ENCODE measurements around the gene HSD17B10.
A peak's percentile ranks its signal among the peaks of the same experiment; 100 is the strongest.
"Not testable (repeated sequence)": the region's sequence is repeated elsewhere in the genome, so short reads cannot be mapped to it uniquely, and the experiment has no call there.

The HSD17B10 gene

GRCh38 chrX:53437206-53437605 is 3.0 kb upstream of the HSD17B10 start:
- DNase-seq, result no peak

- DNase-seq, result peak; percentile 53
Measured at GRCh38 chrX:53435997-53436396, 1.8 kb upstream of the HSD17B10 start.

- no peak for DNase-seq
Measured at GRCh38 chrX:53430231-53430630, 3.9 kb downstream of the HSD17B10 start.

GRCh38 chrX:53429755-53430154 is 4.4 kb downstream of the HSD17B10 start:
- DNase-seq, result no peak

DNA sequence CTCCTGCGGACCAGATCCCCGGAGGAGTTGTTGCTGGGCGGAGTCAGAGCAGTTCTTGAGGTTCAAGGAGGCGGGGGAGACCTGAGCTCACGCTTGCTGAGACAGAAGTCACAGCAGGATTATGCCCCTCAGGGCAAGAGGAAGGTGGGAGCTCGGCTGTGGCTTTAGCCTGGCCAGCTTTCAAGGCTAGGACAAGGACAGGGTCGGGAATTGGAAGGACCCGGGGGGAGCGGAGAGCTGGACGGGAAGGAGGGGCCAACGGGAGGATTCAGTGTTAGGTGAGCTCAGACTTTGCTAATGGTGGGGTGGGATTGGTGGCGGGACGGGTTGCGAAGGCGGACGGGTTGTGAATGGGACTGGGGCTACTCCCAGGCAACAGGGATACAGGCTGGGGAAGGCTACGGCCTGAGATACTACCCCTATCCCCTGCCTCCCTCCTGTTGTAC is 11.3 kb downstream of the HSD17B10 start, which contains the start of gene RIBC1:
TSS of gene RIBC1 (plus strand) at position 13 of the 446 bp plus-strand sequence. CDS start 3,404 bp downstream, outside the sequence.
- no peak for DNase-seq

DNA sequence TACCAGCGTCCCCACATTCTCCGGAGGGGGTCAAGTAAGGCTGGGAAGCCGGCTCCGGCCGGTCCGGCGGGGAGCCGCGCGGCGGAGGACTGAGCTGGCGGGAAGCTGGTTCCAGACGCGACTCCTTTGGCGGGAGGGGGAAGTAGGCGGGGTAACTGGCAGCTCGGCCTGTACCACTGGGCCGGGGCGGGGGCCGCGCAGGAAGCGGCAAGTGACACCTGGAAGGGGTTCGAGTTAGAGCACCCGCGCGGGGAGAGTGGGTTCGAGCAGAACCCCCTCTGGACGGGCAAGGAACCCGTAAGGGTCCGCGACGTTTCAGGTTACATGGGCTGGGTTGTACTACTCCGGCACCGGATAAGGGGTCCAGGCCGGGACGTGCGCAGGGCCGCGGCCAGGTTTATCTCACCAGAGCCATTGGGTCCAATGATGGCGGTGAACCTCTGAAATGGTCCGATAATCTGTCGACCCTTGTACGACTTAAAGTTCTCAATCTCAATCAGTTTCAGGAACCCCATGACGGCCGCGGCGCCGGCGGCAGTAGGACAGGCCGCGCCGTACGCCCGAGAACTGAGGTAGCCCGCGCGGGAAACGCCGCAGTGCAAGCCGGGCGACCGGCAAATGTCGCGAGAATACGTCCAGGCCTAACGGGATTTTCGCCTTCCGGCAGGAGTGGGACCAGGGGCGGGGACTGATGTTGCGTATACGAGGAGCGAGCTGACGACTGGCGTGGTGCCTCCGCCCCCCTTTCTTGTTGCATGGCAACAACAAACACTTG is 11.9 kb downstream of the HSD17B10 start, which contains the start of gene SMC1A:
TSS of gene SMC1A (minus strand) at position 569 of the 775 bp plus-strand sequence. CDS start at position 515, 54 bp downstream.
- DNase-seq, result peak; percentile 93

GRCh38 chrX:53421772-53422085 is 12.4 kb downstream of the HSD17B10 start:
- DNase-seq, result no peak

GRCh38 chrX:53421125-53421524 is 13.0 kb downstream of the HSD17B10 start:
- DNase-seq, result no peak

DNA sequence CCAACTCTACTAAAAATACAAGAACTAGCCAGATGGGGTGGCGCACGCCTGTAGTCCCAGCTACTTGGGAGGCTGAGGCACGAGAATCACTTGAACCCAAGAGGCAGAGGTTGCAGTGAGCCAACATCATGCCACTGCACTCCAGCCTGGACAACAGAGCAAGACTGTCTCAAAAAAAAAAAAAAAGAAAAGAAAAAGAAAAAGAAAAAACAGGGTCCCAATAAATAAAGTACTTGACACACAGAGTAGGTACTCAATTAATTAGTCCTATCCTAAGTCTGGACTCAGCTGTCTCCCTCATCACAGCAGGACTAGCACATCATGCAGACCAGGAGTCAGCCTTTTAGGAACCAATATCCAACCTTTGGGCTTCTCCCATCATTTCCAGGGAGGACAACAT is 13.8 kb downstream of the HSD17B10 start:
- DNase-seq, result not testable (repeated sequence)

- DNase-seq, result no peak
Measured at GRCh38 chrX:53412446-53412845, 21.7 kb downstream of the HSD17B10 start.

GRCh38 chrX:53403535-53403934 is 30.6 kb downstream of the HSD17B10 start:
- no peak for DNase-seq

DNA sequence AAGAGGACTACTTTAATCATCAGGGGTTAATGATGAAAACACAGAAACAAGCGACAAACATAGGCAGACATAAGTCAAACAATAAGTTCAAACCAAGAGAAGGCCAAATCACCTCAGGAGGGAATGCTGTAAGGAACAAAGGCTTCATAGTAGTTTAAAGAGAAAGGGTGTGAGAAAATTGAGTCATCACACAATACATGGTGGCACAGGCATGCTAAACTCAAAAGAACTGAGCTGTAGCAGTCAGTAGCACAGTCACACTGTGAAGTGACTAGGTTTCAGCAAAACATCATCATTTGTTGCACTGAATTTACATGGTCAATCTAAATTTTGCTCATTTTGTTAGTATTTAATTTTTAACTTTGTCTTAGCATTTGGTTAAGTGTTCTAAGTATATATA is 36.0 kb downstream of the HSD17B10 start:
- DNase-seq, result no peak

GRCh38 chrX:53395605-53396298 is 38.4 kb downstream of the HSD17B10 start:
- no peak for DNase-seq

DNA sequence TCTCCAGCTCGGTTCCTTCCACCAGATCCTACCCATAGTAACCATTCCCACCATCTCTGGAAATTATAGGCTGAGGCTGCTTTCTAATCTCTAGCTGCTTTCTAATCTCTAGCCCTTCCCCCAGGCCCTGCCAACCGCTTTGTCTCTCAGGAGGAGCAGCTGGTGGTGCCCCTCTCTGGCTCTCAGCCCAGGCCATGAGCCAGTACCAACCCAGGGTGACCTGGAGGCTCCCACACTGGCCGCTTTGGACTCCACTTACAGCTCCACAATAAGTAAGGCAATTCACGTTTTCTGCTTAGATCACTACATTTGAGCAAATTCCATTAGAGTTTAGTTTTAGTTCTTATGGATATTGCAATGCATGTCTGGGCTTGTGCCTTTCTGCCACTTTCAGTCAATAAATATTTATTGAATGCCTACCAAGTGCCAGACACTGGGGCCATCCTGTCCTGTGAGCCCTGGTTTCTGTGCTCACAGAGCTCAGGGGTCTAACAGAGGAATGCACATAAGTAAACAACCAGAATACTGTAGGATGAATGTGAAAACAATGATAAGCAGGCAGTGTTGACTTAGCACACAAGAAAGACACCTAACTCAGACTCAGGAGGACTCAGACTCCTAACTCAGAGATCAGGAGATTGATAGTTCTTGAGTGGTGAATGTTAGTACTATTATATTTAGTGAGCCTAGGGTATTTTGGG is 50.6 kb downstream of the HSD17B10 start:
- no peak for DNase-seq

Data from fibroblast of skin of back (primary cell).